ENCODE data around the gene EXOC6. TPM values are rescaled to one million over a fixed set of nuclear protein-coding genes. Genes with fewer than 3 reads are reported as not detected.

Gene EXOC6
- total RNA-seq, 1 experiment from 2014 or later: 17.0 TPM

GRCh38 chr10:92799568-92799967 lies 48.8 kb upstream of the EXOC6 start:
- POLR2A ChIA-PET: no interaction called here
- in situ Hi-C loops (cut with HindIII; ENCODE audit: low pct_unique_long_range_greater_than_20kb, low sequenced_read_pairs): no loop called here

GRCh38 chr10:92800134-92800733 lies 48.1 kb upstream of the EXOC6 start:
- ChIA-PET POLR2A (no interaction called here), CTCF (no interaction called here)
- intact Hi-C loops (cut with micrococcal nuclease; ENCODE audit: unreplicated experiment): no loop called here
- Histone ChIP-seq H3K4me1 (ENCODE audit: control insufficient read depth, insufficient read depth, low read length) (no peaks in the 10 kb centered on the region), H3K36me3 (ENCODE audit: control insufficient read depth, insufficient read depth, low read length) (no peaks in the 10 kb centered on the region), H3K4me3 (ENCODE audit: low read depth in 2 of 2, low read length in 2 of 2) (no peak overlapping the region), H3K9me3 (ENCODE audit: control insufficient read depth, insufficient read depth, low read depth, low read length) (no peaks in the 10 kb centered on the region), H3K27me3 (ENCODE audit: control insufficient read depth, insufficient read depth, low read length) (no peaks in the 10 kb centered on the region), H3K27ac (ENCODE audit: low read length) (no peak overlapping the region)
- in situ Hi-C loops (cut with HindIII; ENCODE audit: low pct_unique_long_range_greater_than_20kb, low sequenced_read_pairs): no loop called here
- TF ChIP-seq, protein P1, sequence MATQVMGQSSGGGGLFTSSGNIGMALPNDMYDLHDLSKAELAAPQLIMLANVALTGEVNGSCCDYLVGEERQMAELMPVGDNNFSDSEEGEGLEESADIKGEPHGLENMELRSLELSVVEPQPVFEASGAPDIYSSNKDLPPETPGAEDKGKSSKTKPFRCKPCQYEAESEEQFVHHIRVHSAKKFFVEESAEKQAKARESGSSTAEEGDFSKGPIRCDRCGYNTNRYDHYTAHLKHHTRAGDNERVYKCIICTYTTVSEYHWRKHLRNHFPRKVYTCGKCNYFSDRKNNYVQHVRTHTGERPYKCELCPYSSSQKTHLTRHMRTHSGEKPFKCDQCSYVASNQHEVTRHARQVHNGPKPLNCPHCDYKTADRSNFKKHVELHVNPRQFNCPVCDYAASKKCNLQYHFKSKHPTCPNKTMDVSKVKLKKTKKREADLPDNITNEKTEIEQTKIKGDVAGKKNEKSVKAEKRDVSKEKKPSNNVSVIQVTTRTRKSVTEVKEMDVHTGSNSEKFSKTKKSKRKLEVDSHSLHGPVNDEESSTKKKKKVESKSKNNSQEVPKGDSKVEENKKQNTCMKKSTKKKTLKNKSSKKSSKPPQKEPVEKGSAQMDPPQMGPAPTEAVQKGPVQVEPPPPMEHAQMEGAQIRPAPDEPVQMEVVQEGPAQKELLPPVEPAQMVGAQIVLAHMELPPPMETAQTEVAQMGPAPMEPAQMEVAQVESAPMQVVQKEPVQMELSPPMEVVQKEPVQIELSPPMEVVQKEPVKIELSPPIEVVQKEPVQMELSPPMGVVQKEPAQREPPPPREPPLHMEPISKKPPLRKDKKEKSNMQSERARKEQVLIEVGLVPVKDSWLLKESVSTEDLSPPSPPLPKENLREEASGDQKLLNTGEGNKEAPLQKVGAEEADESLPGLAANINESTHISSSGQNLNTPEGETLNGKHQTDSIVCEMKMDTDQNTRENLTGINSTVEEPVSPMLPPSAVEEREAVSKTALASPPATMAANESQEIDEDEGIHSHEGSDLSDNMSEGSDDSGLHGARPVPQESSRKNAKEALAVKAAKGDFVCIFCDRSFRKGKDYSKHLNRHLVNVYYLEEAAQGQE (IDR thresholded peaks at IDR 0.05; ENCODE audit: insufficient read depth in 1 of 2, low read depth in 2 of 2, low read length in 1 of 2): no peak
- no peak for TF ChIP-seq CTCF (IDR thresholded peaks at IDR 0.05)
- TF ChIP-seq SIN3A (IDR thresholded peaks at IDR 0.05; ENCODE audit: borderline replicate concordance, insufficient read depth, low read depth, low read length): no peak
- no peak for TF ChIP-seq POLR2AphosphoS5 (IDR thresholded peaks at IDR 0.05; ENCODE audit: low read depth, low read length)
- TF ChIP-seq TCF7L2 (IDR thresholded peaks at IDR 0.05; ENCODE audit: low read depth, low read length): no peak
- DNase-seq (ENCODE audit: low read depth, low spot score) (no peak), ATAC-seq (no peak)
- no TSS peak for BruUV-seq (replicated peaks)

More at GRCh38 chr10:92799568-92799967, 48.8 kb upstream of the EXOC6 start:
- CTCF ChIA-PET: interaction anchor here (0.7 kb wide), 1 partner anchor 46 kb away, joined by 3 read pairs; no protein-coding TSS in a partner anchor
- H3K27ac ChIP-seq (ENCODE audit: low read length): no peak overlapping the region
- no peaks in the 10 kb centered on the region for H3K27me3 ChIP-seq (ENCODE audit: control insufficient read depth, insufficient read depth, low read length)
- ATAC-seq: 0 out of 2 replicates have a peak, but pooled peaks have one; percentile 51
- H3K4me1 ChIP-seq (ENCODE audit: control insufficient read depth, insufficient read depth, low read length): no peaks in the 10 kb centered on the region
- no peaks in the 10 kb centered on the region for H3K9me3 ChIP-seq (ENCODE audit: control insufficient read depth, insufficient read depth, low read depth, low read length)
- BruUV-seq (replicated peaks): no TSS peak
- no peaks in the 10 kb centered on the region for H3K36me3 ChIP-seq (ENCODE audit: control insufficient read depth, insufficient read depth, low read length)
- H3K4me3 ChIP-seq (ENCODE audit: low read depth in 2 of 2, low read length in 2 of 2): no peak overlapping the region
- no peak for DNase-seq (ENCODE audit: low read depth, low spot score)
- intact Hi-C loops (cut with micrococcal nuclease; ENCODE audit: unreplicated experiment): no loop called here
- no peak for TF ChIP-seq POLR2AphosphoS5 (IDR thresholded peaks at IDR 0.05; ENCODE audit: low read depth, low read length)
- no peak for TF ChIP-seq SIN3A (IDR thresholded peaks at IDR 0.05; ENCODE audit: borderline replicate concordance, insufficient read depth, low read depth, low read length)
- TF ChIP-seq CTCF (IDR thresholded peaks at IDR 0.05): no peak
- TF ChIP-seq, protein P1 (IDR thresholded peaks at IDR 0.05; ENCODE audit: insufficient read depth in 1 of 2, low read depth in 2 of 2, low read length in 1 of 2): no peak
- no peak for TF ChIP-seq TCF7L2 (IDR thresholded peaks at IDR 0.05; ENCODE audit: low read depth, low read length)
